ENCODE data around the gene AEN.

GRCh38 chr15:88681610-88682221 is 60.6 kb downstream of the AEN start:
- TF ChIP-seq CTCF (conservative IDR thresholded peaks at IDR 0.05) = no peak
- TF ChIP-seq ZFX (IDR thresholded peaks at IDR 0.05) = no peak

Measured in C4-2B (cell line).